Measurements from ENCODE around the gene PLVAP. TPM values are rescaled to one million over a fixed set of nuclear protein-coding genes. Genes with fewer than 3 reads are reported as not detected.

The PLVAP gene
- total RNA-seq, 1 experiment from 2014 or later, result not detected

DNA sequence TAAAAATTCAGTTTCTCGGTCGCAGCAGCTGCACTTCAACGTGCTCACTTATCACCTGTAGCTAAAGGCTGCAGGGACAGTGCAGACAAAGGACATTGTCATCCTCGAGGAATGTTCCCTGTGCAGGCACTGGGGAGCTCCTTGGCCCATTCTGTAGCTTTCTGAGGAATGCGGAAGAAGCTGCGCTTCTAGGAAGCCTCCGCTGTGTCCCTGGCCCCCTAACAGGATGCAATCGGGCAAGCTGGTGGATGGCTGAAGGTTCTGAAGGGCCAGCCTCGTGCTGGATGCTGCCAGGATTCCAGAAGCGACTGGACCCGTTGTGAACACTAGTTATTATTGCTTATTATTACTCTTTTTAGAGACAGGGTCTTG is 50.6 kb downstream of the PLVAP start:
- no peak overlapping the region for H4K5ac ChIP-seq (ENCODE audit: insufficient read length, low read depth, low read length)
- H3K9me3 ChIP-seq (ENCODE audit: control insufficient read depth, low read depth, low read length), result no peaks in the 10 kb centered on the region
- no peak overlapping the region for H2BK12ac ChIP-seq (ENCODE audit: insufficient read length, low read depth, low read length)
- H3K4me2 ChIP-seq (ENCODE audit: insufficient read depth, insufficient read length, low read length), result peak overlapping the region; percentile 37
- no peak overlapping the region for H2BK15ac ChIP-seq (ENCODE audit: low read depth, low read length)
- no peaks in the 10 kb centered on the region for H4K20me1 ChIP-seq (ENCODE audit: control insufficient read depth, insufficient read depth, insufficient read length)
- Mint-ChIP-seq H3K4me1 (peaks cover 6 to 25% of the 10 kb centered on the region in 2 experiments), H3K36me3 (ENCODE audit: insufficient read depth in 1 of 3, low read depth in 3 of 3) (peaks cover 9 to 45% (median 33%) of the 10 kb centered on the region in 3 experiments), H3K4me3 (peak overlapping the region; percentile 60 to 81; a peak in 4 of 5 replicates), H3K9me3 (no peaks in the 10 kb centered on the region), H3K27ac (0 out of 7 replicates have a peak overlapping the region, but pooled peaks of 1 of the 3 experiments have one; percentile 57), H3K27me3 (ENCODE audit: low read depth) (peaks cover 7% of the 10 kb centered on the region)
- H2BK5ac ChIP-seq (ENCODE audit: insufficient read length, low read length), result no peak overlapping the region
- H3K9ac ChIP-seq (ENCODE audit: extremely low read depth, insufficient read length, low read length), result no peak overlapping the region
- H3K14ac ChIP-seq (ENCODE audit: insufficient read depth, low read length), result no peak overlapping the region
- H2AFZ ChIP-seq (ENCODE audit: low read length), result no peak overlapping the region
- H3T11ph ChIP-seq (ENCODE audit: low read length), result no peak overlapping the region
- no peak overlapping the region for H3K27ac ChIP-seq (ENCODE audit: insufficient read length, low read depth, low read length)
- no peaks in the 10 kb centered on the region for H3K4me1 ChIP-seq (ENCODE audit: insufficient read depth, low read length)
- no peak overlapping the region for H3K18ac ChIP-seq (ENCODE audit: insufficient read length, low read depth, low read length)
- H3K4ac ChIP-seq (ENCODE audit: low read depth, low read length), result no peak overlapping the region
- peak; percentile 75 for DNase-seq
- H2BK20ac ChIP-seq (ENCODE audit: low read depth, low read length, poor library complexity, severe bottlenecking), result no peak overlapping the region
- H3K27me3 ChIP-seq (ENCODE audit: insufficient read depth, low read length), result no peaks in the 10 kb centered on the region
- no peak overlapping the region for H4K8ac ChIP-seq (replicated peaks; ENCODE audit: insufficient read length, low read depth, low read length)
- H2AK5ac ChIP-seq (ENCODE audit: insufficient read length, low read length), result no peak overlapping the region
- no peaks in the 10 kb centered on the region for H3K79me2 ChIP-seq (ENCODE audit: insufficient read depth, low read length)
- no peak overlapping the region for H3K23ac ChIP-seq (ENCODE audit: insufficient read length, low read depth, low read length)
- H3K56ac ChIP-seq (ENCODE audit: insufficient read length, low read depth, low read length), result no peak overlapping the region
- no peak overlapping the region for H4K91ac ChIP-seq (ENCODE audit: insufficient read length, low read depth, low read length)
- no peak overlapping the region for H2BK120ac ChIP-seq (ENCODE audit: low read depth, low read length, poor library complexity, severe bottlenecking)
- no CpG with 5 or more reads among the region's 11 CpGs for WGBS (ENCODE audit: extremely low coverage, insufficient read length, low lambda C conversion rate)
- peaks cover 5% of the 10 kb centered on the region for H3K23me2 ChIP-seq (ENCODE audit: insufficient read length, low read depth, low read length, poor library complexity, severe bottlenecking)
- H3K79me1 ChIP-seq (ENCODE audit: insufficient read depth, low read depth, low read length, poor library complexity, severe bottlenecking), result no peaks in the 10 kb centered on the region
- TF ChIP-seq, protein P1, sequence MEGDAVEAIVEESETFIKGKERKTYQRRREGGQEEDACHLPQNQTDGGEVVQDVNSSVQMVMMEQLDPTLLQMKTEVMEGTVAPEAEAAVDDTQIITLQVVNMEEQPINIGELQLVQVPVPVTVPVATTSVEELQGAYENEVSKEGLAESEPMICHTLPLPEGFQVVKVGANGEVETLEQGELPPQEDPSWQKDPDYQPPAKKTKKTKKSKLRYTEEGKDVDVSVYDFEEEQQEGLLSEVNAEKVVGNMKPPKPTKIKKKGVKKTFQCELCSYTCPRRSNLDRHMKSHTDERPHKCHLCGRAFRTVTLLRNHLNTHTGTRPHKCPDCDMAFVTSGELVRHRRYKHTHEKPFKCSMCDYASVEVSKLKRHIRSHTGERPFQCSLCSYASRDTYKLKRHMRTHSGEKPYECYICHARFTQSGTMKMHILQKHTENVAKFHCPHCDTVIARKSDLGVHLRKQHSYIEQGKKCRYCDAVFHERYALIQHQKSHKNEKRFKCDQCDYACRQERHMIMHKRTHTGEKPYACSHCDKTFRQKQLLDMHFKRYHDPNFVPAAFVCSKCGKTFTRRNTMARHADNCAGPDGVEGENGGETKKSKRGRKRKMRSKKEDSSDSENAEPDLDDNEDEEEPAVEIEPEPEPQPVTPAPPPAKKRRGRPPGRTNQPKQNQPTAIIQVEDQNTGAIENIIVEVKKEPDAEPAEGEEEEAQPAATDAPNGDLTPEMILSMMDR (conservative IDR thresholded peaks at IDR 0.05), result no peak
